Measurements from ENCODE around the gene HSPA4L. TPM values are rescaled to one million over a fixed set of nuclear protein-coding genes. Genes with fewer than 3 reads are reported as not detected.

Gene HSPA4L
- total RNA-seq, 1 experiment from 2014 or later: 18.6 TPM

- ATAC-seq: no peak
- RAD21 ChIA-PET (ENCODE audit: low non-redundant PET in 1 of 2, low total read pairs in 2 of 2, uncharacterized antibody in 2 of 2, unreplicated experiment in 2 of 2): no interaction called here
- no peak for DNase-seq (ENCODE audit: low read depth, low spot score)
- no peaks in the 10 kb centered on the region for H3K27me3 ChIP-seq (ENCODE audit: insufficient read depth, low read length)
- no peaks in the 10 kb centered on the region for H3K9me2 ChIP-seq (ENCODE audit: insufficient read depth)
- TF ChIP-seq JUND (IDR thresholded peaks at IDR 0.05): no peak
- no peak for TF ChIP-seq SP1 (IDR thresholded peaks at IDR 0.05; ENCODE audit: low read depth)
- TF ChIP-seq POLR2A (IDR thresholded peaks at IDR 0.05; ENCODE audit: borderline replicate concordance, extremely low read depth, insufficient read depth, insufficient read length): no peak
- no peak for TF ChIP-seq CEBPB (IDR thresholded peaks at IDR 0.05; ENCODE audit: low read depth)
- TF ChIP-seq REST (IDR thresholded peaks at IDR 0.05; ENCODE audit: low read depth): no peak
- no peak for TF ChIP-seq ZBTB33 (IDR thresholded peaks at IDR 0.05; ENCODE audit: extremely low read depth, insufficient replicate concordance, low read length)
- no peak for TF ChIP-seq SRF (IDR thresholded peaks at IDR 0.05; ENCODE audit: low read depth)
- TF ChIP-seq YY1 (IDR thresholded peaks at IDR 0.05; ENCODE audit: extremely low read depth, insufficient replicate concordance, low read depth, low read length): no peak
- TF ChIP-seq RAD21 (IDR thresholded peaks at IDR 0.05; ENCODE audit: low read depth): no peak
- no peak for TF ChIP-seq EZH2phosphoT487 (IDR thresholded peaks at IDR 0.05; ENCODE audit: borderline replicate concordance)
- peak overlapping the region; percentile 64 for H2AFZ ChIP-seq (ENCODE audit: low read depth, low read length, poor library complexity, severe bottlenecking)
- intact Hi-C loops (cut with micrococcal nuclease): no loop called here
- POLR2A ChIA-PET: no interaction called here
- no peak overlapping the region for H3K27ac ChIP-seq (ENCODE audit: low read depth, low read length)
- H3K4me3 ChIP-seq (replicated peaks in 1 of 2; ENCODE audit: low read depth in 1 of 2, low read length in 2 of 2): no peak overlapping the region
- no peaks in the 10 kb centered on the region for H4K20me1 ChIP-seq (ENCODE audit: insufficient read depth)
- H3K9me3 ChIP-seq (ENCODE audit: control insufficient read depth in 1 of 2, insufficient read depth in 1 of 2, low read depth in 1 of 2, low read length in 2 of 2): no peaks in the 10 kb centered on the region
- H3K4me2 ChIP-seq (ENCODE audit: low read length): no peak overlapping the region
- H3K79me2 ChIP-seq (ENCODE audit: insufficient read depth, low read length): no peaks in the 10 kb centered on the region
- H3K4me1 ChIP-seq (ENCODE audit: control insufficient read depth in 1 of 2, insufficient read depth in 2 of 2, low read length in 2 of 2): no peaks in the 10 kb centered on the region
- H3K36me3 ChIP-seq (ENCODE audit: control insufficient read depth in 1 of 2, insufficient read depth in 2 of 2, low read length in 2 of 2): no peaks in the 10 kb centered on the region
- CTCF ChIA-PET: no interaction called here
- no peak overlapping the region for H3K9ac ChIP-seq (ENCODE audit: low read length)
- BruUV-seq (replicated peaks): no TSS peak
Observed at GRCh38 chr4:127771535-127772275, 10.4 kb upstream of the HSPA4L start.

Measured in HCT116 (cell line).